Activated naive CD8-positive, alpha-beta T cell treated with anti-CD3 and anti-CD28 coated beads, Interleukin-2, amount 10 ng/mL, durations not matched to agents 7 days and 5 days (primary cell): ENCODE measurements around the gene PRKAR2B. TPM values are rescaled to one million over a fixed set of nuclear protein-coding genes. Genes with fewer than 3 reads are reported as not detected.

Source experiments
- ATAC-seq: fragments of 150-1000 bp; cut with Tn5 transposase; one replicate; pipeline ENCODE4 v1.10.0; 2021; ENCODE audit warnings: low read depth, moderate library complexity
- POLR2A ChIA-PET: fragments of 350-600 bp; sonication (Branson Sonifier 250); formaldehyde crosslinking; loops from one replicate; lab custom pipeline; 2021; ENCODE audit warnings: antibody characterized with exemption; lab: Charles Lee
- DNase-seq: peaks from one replicate; pipeline ENCODE4 v3.0.0; 2021
- H3K27ac Mint-ChIP-seq: one replicate; pipeline ENCODE4 v1.8.0; 2022; ENCODE audit warnings: mild to moderate bottlenecking, mixed read lengths
- H3K27me3 Mint-ChIP-seq: one replicate; pipeline ENCODE4 v1.8.0; 2022; ENCODE audit warnings: mild to moderate bottlenecking, moderate library complexity, mixed read lengths
- H3K36me3 Mint-ChIP-seq: one replicate; pipeline ENCODE4 v1.8.0; 2021; ENCODE audit warnings: mild to moderate bottlenecking, mixed read lengths
- H3K4me1 Mint-ChIP-seq: one replicate; pipeline ENCODE4 v1.8.0; 2021; ENCODE audit warnings: mixed read lengths
- H3K4me3 Mint-ChIP-seq: one replicate; pipeline ENCODE4 v1.8.0; 2022; ENCODE audit warnings: mild to moderate bottlenecking, moderate library complexity, mixed read lengths
- H3K9me3 Mint-ChIP-seq: one replicate; pipeline ENCODE4 v1.8.0; 2021; ENCODE audit warnings: mixed read lengths
- total RNA-seq, 2 experiments: library from RNA; stranded (reverse); gene quantifications; one replicate each; pipeline ENCODE4 v1.2.3, GENCODE V29; 2021

The PRKAR2B gene
- total RNA-seq, 2 experiments from 2014 or later = 1.4 to 1.6 TPM

- Mint-ChIP-seq H3K9me3 (no peaks in the 10 kb centered on the region), H3K27me3 (no peaks in the 10 kb centered on the region), H3K27ac (no peak overlapping the region), H3K36me3 (no peaks in the 10 kb centered on the region), H3K4me3 (no peak overlapping the region), H3K4me1 (no peaks in the 10 kb centered on the region)
- POLR2A ChIA-PET = no interaction called here
- DNase-seq (no peak), ATAC-seq (no peak)
Measured at GRCh38 chr7:107017965-107018719, 26.4 kb upstream of the PRKAR2B start.

- peaks cover 1% of the 10 kb centered on the region for H3K9me3 Mint-ChIP-seq
- no peak overlapping the region for H3K27ac Mint-ChIP-seq
- H3K27me3 Mint-ChIP-seq = no peaks in the 10 kb centered on the region
- no peak for DNase-seq
- H3K4me1 Mint-ChIP-seq = no peaks in the 10 kb centered on the region
- POLR2A ChIA-PET = no interaction called here
- no peak for ATAC-seq
- H3K4me3 Mint-ChIP-seq = no peak overlapping the region
- no peaks in the 10 kb centered on the region for H3K36me3 Mint-ChIP-seq
Measured at GRCh38 chr7:107020400-107020799, 24.1 kb upstream of the PRKAR2B start.

GRCh38 chr7:107021600-107021999 is 22.9 kb upstream of the PRKAR2B start:
- H3K4me3 Mint-ChIP-seq = no peak overlapping the region
- no peaks in the 10 kb centered on the region for H3K27me3 Mint-ChIP-seq
- peaks cover 1% of the 10 kb centered on the region for H3K9me3 Mint-ChIP-seq
- no peak overlapping the region for H3K27ac Mint-ChIP-seq
- H3K4me1 Mint-ChIP-seq = no peaks in the 10 kb centered on the region
- H3K36me3 Mint-ChIP-seq = no peaks in the 10 kb centered on the region
- ATAC-seq (no peak), DNase-seq (no peak)
- POLR2A ChIA-PET = no interaction called here

GRCh38 chr7:107023522-107024151 is 20.9 kb upstream of the PRKAR2B start:
- Mint-ChIP-seq H3K27me3 (no peaks in the 10 kb centered on the region), H3K4me3 (no peak overlapping the region), H3K27ac (no peak overlapping the region), H3K36me3 (no peaks in the 10 kb centered on the region), H3K9me3 (peaks cover 1% of the 10 kb centered on the region), H3K4me1 (no peaks in the 10 kb centered on the region)
- DNase-seq (no peak), ATAC-seq (no peak)
- POLR2A ChIA-PET = no interaction called here

GRCh38 chr7:107024906-107025305 is 19.6 kb upstream of the PRKAR2B start:
- Mint-ChIP-seq H3K27ac (no peak overlapping the region), H3K4me1 (no peaks in the 10 kb centered on the region), H3K27me3 (no peaks in the 10 kb centered on the region), H3K9me3 (peaks cover 1% of the 10 kb centered on the region), H3K4me3 (no peak overlapping the region), H3K36me3 (no peaks in the 10 kb centered on the region)
- DNase-seq (no peak), ATAC-seq (no peak)
- POLR2A ChIA-PET = interaction anchor here (1.3 kb wide), 1 partner anchor 101 kb away, joined by 3 read pairs; no protein-coding TSS in a partner anchor

- ATAC-seq (no peak), DNase-seq (no peak)
- H3K4me3 Mint-ChIP-seq = no peak overlapping the region
- no peaks in the 10 kb centered on the region for H3K36me3 Mint-ChIP-seq
- H3K27ac Mint-ChIP-seq = no peak overlapping the region
- H3K27me3 Mint-ChIP-seq = no peaks in the 10 kb centered on the region
- POLR2A ChIA-PET = interaction anchor here (1.3 kb wide), 1 partner anchor 101 kb away, joined by 3 read pairs; no protein-coding TSS in a partner anchor
- peaks cover 1% of the 10 kb centered on the region for H3K9me3 Mint-ChIP-seq
- no peaks in the 10 kb centered on the region for H3K4me1 Mint-ChIP-seq
Measured at GRCh38 chr7:107025449-107026103, 18.9 kb upstream of the PRKAR2B start.

- no peaks in the 10 kb centered on the region for H3K36me3 Mint-ChIP-seq
- H3K4me3 Mint-ChIP-seq = no peak overlapping the region
- DNase-seq (no peak), ATAC-seq (no peak)
- POLR2A ChIA-PET = no interaction called here
- H3K27ac Mint-ChIP-seq = no peak overlapping the region
- no peaks in the 10 kb centered on the region for H3K27me3 Mint-ChIP-seq
- no peaks in the 10 kb centered on the region for H3K4me1 Mint-ChIP-seq
- H3K9me3 Mint-ChIP-seq = peaks cover 1% of the 10 kb centered on the region
Measured at GRCh38 chr7:107026166-107026565, 18.3 kb upstream of the PRKAR2B start.

- Mint-ChIP-seq H3K4me1 (no peaks in the 10 kb centered on the region), H3K27ac (no peak overlapping the region), H3K4me3 (no peak overlapping the region), H3K36me3 (no peaks in the 10 kb centered on the region), H3K9me3 (peaks cover 1% of the 10 kb centered on the region), H3K27me3 (no peaks in the 10 kb centered on the region)
- POLR2A ChIA-PET = no interaction called here
- ATAC-seq (no peak), DNase-seq (no peak)
Measured at GRCh38 chr7:107027208-107027607, 17.3 kb upstream of the PRKAR2B start.

GRCh38 chr7:107029061-107029763 is 15.3 kb upstream of the PRKAR2B start:
- Mint-ChIP-seq H3K4me3 (no peak overlapping the region), H3K27me3 (peaks cover 3% of the 10 kb centered on the region), H3K27ac (no peak overlapping the region), H3K36me3 (no peaks in the 10 kb centered on the region), H3K9me3 (peaks cover 1% of the 10 kb centered on the region), H3K4me1 (no peaks in the 10 kb centered on the region)
- DNase-seq = no peak
- ATAC-seq = no peak
- POLR2A ChIA-PET = no interaction called here

- Mint-ChIP-seq H3K9me3 (peaks cover 1% of the 10 kb centered on the region), H3K36me3 (no peaks in the 10 kb centered on the region), H3K4me1 (no peaks in the 10 kb centered on the region), H3K4me3 (no peak overlapping the region), H3K27me3 (peaks cover 3% of the 10 kb centered on the region), H3K27ac (no peak overlapping the region)
- POLR2A ChIA-PET = no interaction called here
- DNase-seq (no peak), ATAC-seq (no peak)
Measured at GRCh38 chr7:107029764-107030286, 14.7 kb upstream of the PRKAR2B start.

- POLR2A ChIA-PET = no interaction called here
- H3K4me1 Mint-ChIP-seq = peaks cover 4% of the 10 kb centered on the region
- ATAC-seq = no peak
- no peaks in the 10 kb centered on the region for H3K36me3 Mint-ChIP-seq
- peaks cover 3% of the 10 kb centered on the region for H3K9me3 Mint-ChIP-seq
- no peak overlapping the region for H3K4me3 Mint-ChIP-seq
- no peak overlapping the region for H3K27ac Mint-ChIP-seq
- peaks cover 8% of the 10 kb centered on the region for H3K27me3 Mint-ChIP-seq
- DNase-seq = no peak
Measured at GRCh38 chr7:107032050-107032449, 12.5 kb upstream of the PRKAR2B start.

- Mint-ChIP-seq H3K27ac (no peak overlapping the region), H3K4me3 (no peak overlapping the region), H3K4me1 (peaks cover 4% of the 10 kb centered on the region), H3K27me3 (peaks cover 8% of the 10 kb centered on the region), H3K36me3 (no peaks in the 10 kb centered on the region), H3K9me3 (peaks cover 5% of the 10 kb centered on the region)
- no peak for DNase-seq
- ATAC-seq = no peak
- POLR2A ChIA-PET = no interaction called here
Measured at GRCh38 chr7:107032720-107033438, 11.6 kb upstream of the PRKAR2B start.

- POLR2A ChIA-PET = no interaction called here
Measured at GRCh38 chr7:107034553-107034952, 10.0 kb upstream of the PRKAR2B start.

More at GRCh38 chr7:107034553-107034952, 10.0 kb upstream of the PRKAR2B start:
- ATAC-seq = no peak
- Mint-ChIP-seq H3K4me3 (no peak overlapping the region), H3K27me3 (peaks cover 8% of the 10 kb centered on the region), H3K9me3 (peaks cover 5% of the 10 kb centered on the region), H3K4me1 (peaks cover 4% of the 10 kb centered on the region), H3K36me3 (no peaks in the 10 kb centered on the region), H3K27ac (no peak overlapping the region)
- no peak for DNase-seq
